ENCODE measurements around the gene DLGAP1. TPM values are rescaled to one million over a fixed set of nuclear protein-coding genes. Genes with fewer than 3 reads are reported as not detected.

Gene DLGAP1
- total and polyA plus RNA-seq, 2 donors (not counting 1 experiment from before 2014, with no cell fraction given): 0.07 to 0.61 TPM

GRCh38 chr18:3931542-3932112 lies 523.5 kb downstream of the DLGAP1 start:
- Histone ChIP-seq H3K4me1 (ENCODE audit: control insufficient read depth in 2 of 2, insufficient read depth in 2 of 2, low read length in 2 of 2) (no peaks in the 10 kb centered on the region), H3K27ac (ENCODE audit: low read length in 2 of 2) (no peak overlapping the region), H4K20me1 (ENCODE audit: control insufficient read depth, insufficient read depth, low read length, poor library complexity, severe bottlenecking) (no peaks in the 10 kb centered on the region), H2AFZ (ENCODE audit: insufficient read depth, low read depth, low read length, poor library complexity, severe bottlenecking) (no peak overlapping the region), H3K36me3 (replicated peaks in 1 of 2; ENCODE audit: control extremely low read depth in 1 of 2, control insufficient read depth in 1 of 2, extremely low read depth in 1 of 2, insufficient read depth in 2 of 2, low read length in 1 of 2) (no peaks in the 10 kb centered on the region), H3K79me2 (ENCODE audit: control insufficient read depth, insufficient read depth, low read length) (no peaks in the 10 kb centered on the region), H3K4me2 (replicated peaks; ENCODE audit: low read depth, low read length, poor library complexity, severe bottlenecking) (no peak overlapping the region), H3K9ac (ENCODE audit: low read length) (no peak overlapping the region), H3K4me3 (ENCODE audit: control extremely low read depth in 1 of 5, extremely low read depth in 1 of 5, insufficient read depth in 1 of 5, low read depth in 2 of 5, low read length in 4 of 5) (no peak overlapping the region), H3K9me3 (ENCODE audit: control extremely low read depth in 1 of 3, control insufficient read depth in 2 of 3, insufficient read depth in 1 of 3, low read length in 2 of 3) (no peaks in the 10 kb centered on the region), H3K27me3 (replicated peaks in 1 of 4; ENCODE audit: control extremely low read depth in 1 of 4, control insufficient read depth in 3 of 4, insufficient read depth in 4 of 4, low read length in 3 of 4) (no peaks in the 10 kb centered on the region)
- DNase-seq (no peak), ATAC-seq (ENCODE audit: low read depth) (no peak)
- Mint-ChIP-seq H3K4me3 (no peak overlapping the region), H3K27ac (no peak overlapping the region), H3K9me3 (ENCODE audit: insufficient read depth) (no peaks in the 10 kb centered on the region), H3K4me1 (no peaks in the 10 kb centered on the region), H3K27me3 (no peaks in the 10 kb centered on the region)
- WGBS (ENCODE audit: insufficient coverage): no CpG with 5 or more reads among the region's 4 CpGs
- ChIA-PET POLR2A (no interaction called here), CTCF (no interaction called here)
- intact Hi-C loops (cut with micrococcal nuclease): no loop called here
- TF ChIP-seq, protein P1, sequence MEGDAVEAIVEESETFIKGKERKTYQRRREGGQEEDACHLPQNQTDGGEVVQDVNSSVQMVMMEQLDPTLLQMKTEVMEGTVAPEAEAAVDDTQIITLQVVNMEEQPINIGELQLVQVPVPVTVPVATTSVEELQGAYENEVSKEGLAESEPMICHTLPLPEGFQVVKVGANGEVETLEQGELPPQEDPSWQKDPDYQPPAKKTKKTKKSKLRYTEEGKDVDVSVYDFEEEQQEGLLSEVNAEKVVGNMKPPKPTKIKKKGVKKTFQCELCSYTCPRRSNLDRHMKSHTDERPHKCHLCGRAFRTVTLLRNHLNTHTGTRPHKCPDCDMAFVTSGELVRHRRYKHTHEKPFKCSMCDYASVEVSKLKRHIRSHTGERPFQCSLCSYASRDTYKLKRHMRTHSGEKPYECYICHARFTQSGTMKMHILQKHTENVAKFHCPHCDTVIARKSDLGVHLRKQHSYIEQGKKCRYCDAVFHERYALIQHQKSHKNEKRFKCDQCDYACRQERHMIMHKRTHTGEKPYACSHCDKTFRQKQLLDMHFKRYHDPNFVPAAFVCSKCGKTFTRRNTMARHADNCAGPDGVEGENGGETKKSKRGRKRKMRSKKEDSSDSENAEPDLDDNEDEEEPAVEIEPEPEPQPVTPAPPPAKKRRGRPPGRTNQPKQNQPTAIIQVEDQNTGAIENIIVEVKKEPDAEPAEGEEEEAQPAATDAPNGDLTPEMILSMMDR (IDR thresholded peaks at IDR 0.05): no peak
- TF ChIP-seq EZH2 (IDR thresholded peaks at IDR 0.05; ENCODE audit: borderline replicate concordance, insufficient read depth, low read depth, low read length, poor library complexity, severe bottlenecking): no peak

GRCh38 chr18:3931013-3931315 lies 524.1 kb downstream of the DLGAP1 start:
- H3K4me3 ChIP-seq (ENCODE audit: control extremely low read depth in 1 of 5, extremely low read depth in 1 of 5, insufficient read depth in 1 of 5, low read depth in 2 of 5, low read length in 4 of 5): no peak overlapping the region
- no peaks in the 10 kb centered on the region for H4K20me1 ChIP-seq (ENCODE audit: control insufficient read depth, insufficient read depth, low read length, poor library complexity, severe bottlenecking)
- H3K36me3 ChIP-seq (replicated peaks in 1 of 2; ENCODE audit: control extremely low read depth in 1 of 2, control insufficient read depth in 1 of 2, extremely low read depth in 1 of 2, insufficient read depth in 2 of 2, low read length in 1 of 2): no peaks in the 10 kb centered on the region
- H3K4me1 Mint-ChIP-seq: no peaks in the 10 kb centered on the region
- no peaks in the 10 kb centered on the region for H3K27me3 ChIP-seq (replicated peaks in 1 of 4; ENCODE audit: control extremely low read depth in 1 of 4, control insufficient read depth in 3 of 4, insufficient read depth in 4 of 4, low read length in 3 of 4)
- POLR2A ChIA-PET: no interaction called here
- CTCF ChIA-PET: no interaction called here
- no peak overlapping the region for H3K27ac Mint-ChIP-seq
- H3K27me3 Mint-ChIP-seq: no peaks in the 10 kb centered on the region
- no peaks in the 10 kb centered on the region for H3K79me2 ChIP-seq (ENCODE audit: control insufficient read depth, insufficient read depth, low read length)
- no peak overlapping the region for H3K27ac ChIP-seq (ENCODE audit: low read length in 2 of 2)
- ATAC-seq (ENCODE audit: low read depth): no peak
- intact Hi-C loops (cut with micrococcal nuclease): no loop called here
- H3K4me3 Mint-ChIP-seq: no peak overlapping the region
- H2AFZ ChIP-seq (ENCODE audit: insufficient read depth, low read depth, low read length, poor library complexity, severe bottlenecking): no peak overlapping the region
- no peak overlapping the region for H3K4me2 ChIP-seq (replicated peaks; ENCODE audit: low read depth, low read length, poor library complexity, severe bottlenecking)
- H3K9ac ChIP-seq (ENCODE audit: low read length): no peak overlapping the region
- H3K9me3 Mint-ChIP-seq (ENCODE audit: insufficient read depth): no peaks in the 10 kb centered on the region
- TF ChIP-seq, protein P1 (IDR thresholded peaks at IDR 0.05): no peak
- TF ChIP-seq EZH2 (IDR thresholded peaks at IDR 0.05; ENCODE audit: borderline replicate concordance, insufficient read depth, low read depth, low read length, poor library complexity, severe bottlenecking): no peak
- H3K4me1 ChIP-seq (ENCODE audit: control insufficient read depth in 2 of 2, insufficient read depth in 2 of 2, low read length in 2 of 2): no peaks in the 10 kb centered on the region
- no peak for DNase-seq
- H3K9me3 ChIP-seq (ENCODE audit: control extremely low read depth in 1 of 3, control insufficient read depth in 2 of 3, insufficient read depth in 1 of 3, low read length in 2 of 3): no peaks in the 10 kb centered on the region
- WGBS (ENCODE audit: insufficient coverage): 100% methylated on average over 3 of the region's 6 CpGs
